ENCODE results near the gene TSPAN9.

The TSPAN9 gene

GRCh38 chr12:3142386-3142785 lies 65.2 kb downstream of the TSPAN9 start:
- DNase-seq: no peak

- no peak for DNase-seq
These were observed 67.3 kb downstream of the TSPAN9 start for GRCh38 chr12:3144495-3144894.

- no peak for DNase-seq
These were observed 67.9 kb downstream of the TSPAN9 start for GRCh38 chr12:3145033-3145432.

GRCh38 chr12:3145546-3146310 lies 68.5 kb downstream of the TSPAN9 start:
- DNase-seq: no peak

- no peak for DNase-seq
These were observed 70.1 kb downstream of the TSPAN9 start for GRCh38 chr12:3147260-3147659.

GRCh38 chr12:3148366-3149000 lies 71.3 kb downstream of the TSPAN9 start:
- DNase-seq: no peak

- no peak for DNase-seq
These were observed 72.5 kb downstream of the TSPAN9 start for GRCh38 chr12:3149515-3150307.

GRCh38 chr12:3150308-3150670 lies 73.1 kb downstream of the TSPAN9 start:
- no peak for DNase-seq

- no peak for DNase-seq
These were observed 74.0 kb downstream of the TSPAN9 start for GRCh38 chr12:3150931-3151835.

GRCh38 chr12:3152011-3152511 lies 74.9 kb downstream of the TSPAN9 start:
- DNase-seq: no peak

GRCh38 chr12:3152892-3153291 lies 75.7 kb downstream of the TSPAN9 start:
- DNase-seq: no peak

GRCh38 chr12:3154006-3154405 lies 76.8 kb downstream of the TSPAN9 start:
- DNase-seq: no peak

GRCh38 chr12:3155702-3156370 lies 78.7 kb downstream of the TSPAN9 start:
- no peak for DNase-seq

- DNase-seq: no peak
These were observed 80.6 kb downstream of the TSPAN9 start for GRCh38 chr12:3157581-3158323.

- DNase-seq: no peak
These were observed 81.8 kb downstream of the TSPAN9 start for GRCh38 chr12:3158851-3159465.

GRCh38 chr12:3160081-3160480 lies 82.9 kb downstream of the TSPAN9 start:
- no peak for DNase-seq

- no peak for DNase-seq
These were observed 84.7 kb downstream of the TSPAN9 start for GRCh38 chr12:3161861-3162260.

GRCh38 chr12:3164454-3165077 lies 87.4 kb downstream of the TSPAN9 start:
- DNase-seq: no peak

- DNase-seq: no peak
These were observed 88.2 kb downstream of the TSPAN9 start for GRCh38 chr12:3165078-3165980.
